Activated T-helper 1 cell treated with Interleukin-2 at 50 U/mL for 16 hours (primary cell): Measurements from ENCODE around the gene LSR.
"Not testable (repeated sequence)": the region's sequence is repeated elsewhere in the genome, so short reads cannot be mapped to it uniquely, and the experiment has no call there.

ENCODE experiments used
- DNase-seq: peaks from one replicate; pipeline ENCODE4 v3.0.0-alpha.2; 2020; ENCODE audit warnings: low read depth

LSR gene

GRCh38 chr19:35267353-35267817, 18.6 kb downstream of the LSR start:
- no peak for DNase-seq

- DNase-seq = peak; percentile 73
Observed at GRCh38 chr19:35267818-35268535, 19.2 kb downstream of the LSR start.

- DNase-seq = peak; percentile 52
Observed at GRCh38 chr19:35268536-35269437, 20.0 kb downstream of the LSR start, which contains the start of gene USF2. Gene USF2, plus strand, starts transcription at chr19:35268962. Its CDS starts 140 bp downstream, at chr19:35269102.

- peak; percentile 62 for DNase-seq
Observed at GRCh38 chr19:35269438-35270117, 20.8 kb downstream of the LSR start.

GRCh38 chr19:35270381-35270811, 21.6 kb downstream of the LSR start:
- DNase-seq = no peak

- DNase-seq = no peak
Observed at GRCh38 chr19:35271546-35271945, 22.7 kb downstream of the LSR start.

- DNase-seq = no peak
Observed at GRCh38 chr19:35272122-35272719, 23.4 kb downstream of the LSR start.

- no peak for DNase-seq
Observed at GRCh38 chr19:35272954-35273649, 24.3 kb downstream of the LSR start.

- no peak for DNase-seq
Observed at GRCh38 chr19:35273686-35274259, 25.0 kb downstream of the LSR start.

GRCh38 chr19:35274323-35274722, 25.5 kb downstream of the LSR start:
- DNase-seq = no peak

GRCh38 chr19:35276706-35277281, 28.0 kb downstream of the LSR start:
- no peak for DNase-seq

GRCh38 chr19:35278578-35279284, 29.9 kb downstream of the LSR start:
- DNase-seq = no peak

- no peak for DNase-seq
Observed at GRCh38 chr19:35279374-35279773, 30.6 kb downstream of the LSR start.

GRCh38 chr19:35279985-35280821, 31.4 kb downstream of the LSR start:
- DNase-seq = no peak

- DNase-seq = no peak
Observed at GRCh38 chr19:35281303-35281702, 32.5 kb downstream of the LSR start.

GRCh38 chr19:35284153-35285094, 35.6 kb downstream of the LSR start:
- DNase-seq = no peak

GRCh38 chr19:35285095-35285449, 36.3 kb downstream of the LSR start:
- no peak for DNase-seq

GRCh38 chr19:35285465-35285864, 36.7 kb downstream of the LSR start:
- not testable (repeated sequence) for DNase-seq
